NCI-H128 (cell line): ENCODE results near the gene CBFA2T2.

Experiments used
- DNase-seq: peaks from one replicate; lab custom pipeline; 2025; ENCODE audit not compliant: unreplicated experiment; lab: John Stamatoyannopoulos, UW

CBFA2T2 gene

GRCh38 chr20:33676121-33676520, 186.2 kb downstream of the CBFA2T2 start:
- DNase-seq = no peak

GRCh38 chr20:33676652-33677645, 187.1 kb downstream of the CBFA2T2 start:
- DNase-seq = no peak

- DNase-seq = no peak
Observed at GRCh38 chr20:33677991-33678702, 188.3 kb downstream of the CBFA2T2 start.

GRCh38 chr20:33679758-33680485, 190.0 kb downstream of the CBFA2T2 start:
- no peak for DNase-seq

- no peak for DNase-seq
Observed at GRCh38 chr20:33680686-33681085, 190.8 kb downstream of the CBFA2T2 start.

- DNase-seq = no peak
Observed at GRCh38 chr20:33681288-33681687, 191.4 kb downstream of the CBFA2T2 start.

GRCh38 chr20:33681728-33682353, 191.9 kb downstream of the CBFA2T2 start:
- no peak for DNase-seq

- DNase-seq = no peak
Observed at GRCh38 chr20:33684533-33685327, 194.8 kb downstream of the CBFA2T2 start.

GRCh38 chr20:33685328-33686099, 195.6 kb downstream of the CBFA2T2 start:
- no peak for DNase-seq

GRCh38 chr20:33686100-33686983, 196.4 kb downstream of the CBFA2T2 start, which contains the start of gene E2F1:
Gene E2F1 (minus strand): TSS chr20:33686385. CDS start chr20:33686264, 121 bp downstream.
- DNase-seq = peak; percentile 88

GRCh38 chr20:33686984-33687366, 197.1 kb downstream of the CBFA2T2 start:
- DNase-seq = no peak

- DNase-seq = no peak
Observed at GRCh38 chr20:33687370-33687915, 197.5 kb downstream of the CBFA2T2 start.

- no peak for DNase-seq
Observed at GRCh38 chr20:33687993-33688937, 198.4 kb downstream of the CBFA2T2 start.

GRCh38 chr20:33688938-33689424, 199.1 kb downstream of the CBFA2T2 start:
- no peak for DNase-seq

- DNase-seq = no peak
Observed at GRCh38 chr20:33689493-33689892, 199.6 kb downstream of the CBFA2T2 start.

- DNase-seq = no peak
Observed at GRCh38 chr20:33689973-33690372, 200.1 kb downstream of the CBFA2T2 start.

GRCh38 chr20:33693289-33693688, 203.4 kb downstream of the CBFA2T2 start:
- DNase-seq = no peak
